K562 (cell line): Measurements from ENCODE around the gene PRSS8. TPM values are rescaled to one million over a fixed set of nuclear protein-coding genes. Genes with fewer than 3 reads are reported as not detected.

ENCODE experiments used
- FOXJ2 ChIP-seq: fragments of 200-800 bp; sonication (Bioruptor generic); IDR thresholded peaks from 2 replicates; pipeline ENCODE4 v1.6.1; 2016; ENCODE audit warnings: missing genetic modification characterization, missing compliant biosample characterization
- HMGN3 ChIP-seq: IDR thresholded peaks from 2 replicates; pipeline ENCODE4 v1.6.1; 2011; ENCODE audit warnings: borderline replicate concordance, low read depth, mild to moderate bottlenecking, mixed read lengths, low read length; ENCODE audit not compliant: insufficient read length; ENCODE audit errors: extremely low read depth
- ILK ChIP-seq: fragments of 450-650 bp; IDR thresholded peaks from 2 replicates; pipeline ENCODE4 v1.6.1; 2016; ENCODE audit warnings: missing genetic modification characterization, low read depth, mild to moderate bottlenecking, missing compliant biosample characterization, moderate library complexity, borderline replicate concordance
- JUN ChIP-seq, 2 experiments: sonication (generic) in 1 of 2; formaldehyde crosslinking in 1 of 2; IDR thresholded peaks; 2 replicates each; pipeline versions ENCODE4 v1.6.1 to v1.8.0; 2012 to 2022; ENCODE audit warnings: borderline replicate concordance in 2 of 2, mild to moderate bottlenecking in 2 of 2, improper control_type of control experiment in 1 of 2, low read depth in 1 of 2, low read length in 1 of 2, missing genetic modification reagents in 1 of 2
- MCM7 ChIP-seq, 2 experiments: fragments of 450-650 bp; IDR thresholded peaks; 2 replicates each; pipeline ENCODE4 v1.6.1; 2016 to 2018
- MIER1 ChIP-seq: fragments of 450-650 bp; IDR thresholded peaks from 2 replicates; pipeline ENCODE4 v1.6.1; 2016; ENCODE audit warnings: antibody characterized with exemption, mild to moderate bottlenecking, low read depth
- RAD21 ChIP-seq, 2 experiments: fragments of 250-450 bp in 1 of 2; fragments of 450-650 bp in 1 of 2; sonication (Bioruptor Pico) in 1 of 2; formaldehyde crosslinking in 1 of 2; IDR thresholded peaks in 1 of 2; conservative IDR thresholded peaks in 1 of 2; 2 replicates each; pipeline versions ENCODE4 v1.4.0 to v1.8.0; 2020 to 2022; ENCODE audit warnings: mild to moderate bottlenecking in 2 of 2, moderate library complexity in 1 of 2
- RBBP5 ChIP-seq: fragments of 200-600 bp; sonication (generic); IDR thresholded peaks from 2 replicates; pipeline ENCODE4 v1.6.1; 2012; ENCODE audit warnings: borderline replicate concordance, mild to moderate bottlenecking, low read length, control low read depth, inconsistent platforms; ENCODE audit not compliant: insufficient read depth, poor library complexity, severe bottlenecking
- RBM22 ChIP-seq: fragments of 200-400 bp; formaldehyde crosslinking; IDR thresholded peaks from 2 replicates; pipeline ENCODE4 v1.6.1; 2018; ENCODE audit warnings: low read length, low read depth; ENCODE audit not compliant: poor library complexity, severe bottlenecking
- SMAD1 ChIP-seq: fragments of 150-350 bp; IDR thresholded peaks from 2 replicates; pipeline ENCODE4 v1.6.1; 2014; ENCODE audit warnings: low read length, low read depth; ENCODE audit not compliant: partially characterized antibody
- SNRNP70 ChIP-seq: fragments of 200-400 bp; formaldehyde crosslinking; optimal IDR thresholded peaks from 2 replicates; pipeline ENCODE3; 2017; ENCODE audit warnings: low read depth, low read length
- TAF7 ChIP-seq: fragments of 450-650 bp; IDR thresholded peaks from 2 replicates; pipeline ENCODE4 v1.6.1; 2016; ENCODE audit warnings: missing genetic modification characterization, missing compliant biosample characterization
- ZBED1 ChIP-seq: IDR thresholded peaks from 2 replicates; pipeline ENCODE4 v1.6.1; 2014
- ZBTB33 ChIP-seq: sonication (generic); formaldehyde crosslinking; IDR thresholded peaks from 2 replicates; pipeline ENCODE4 v1.8.1; 2023; ENCODE audit warnings: mild to moderate bottlenecking, missing genetic modification reagents
- ZNF224 ChIP-seq: sonication (generic); formaldehyde crosslinking; IDR thresholded peaks from 2 replicates; pipeline ENCODE4 v1.8.0; 2022; ENCODE audit warnings: mild to moderate bottlenecking, missing genetic modification reagents
- ZNF551 ChIP-seq: fragments of 250-450 bp; sonication (Bioruptor Pico); IDR thresholded peaks from 2 replicates; pipeline ENCODE4 v1.5.0; 2021; ENCODE audit warnings: mild to moderate bottlenecking, moderate library complexity
- polyA plus RNA-seq, 8 experiments: library from polyadenylated mRNA; depleted of rRNA in 4 of 8; stranded (reverse) in 5 of 8; unstranded in 3 of 8; fragments of >200 nt; fragmentation: Nextera tagmentation in 2 of 8; fragmentation: Illumina TruSeq in 1 of 8; extraction: Ambion mirVana in 2 of 8; extraction: Trizol in 1 of 8; gene quantifications; 2 replicates each; pipeline versions ENCODE4 v1.2.1 to v1.2.3, GENCODE V29; 2011 to 2014; ENCODE audit warnings: inconsistent platforms in 1 of 8, missing spikeins in 1 of 8
- total RNA-seq, 7 experiments: library from RNA; depleted of rRNA in 6 of 7; stranded (reverse); fragments of >200 nt in 6 of 7; fragmentation: Illumina TruSeq in 2 of 7; extraction: Trizol in 2 of 7; gene quantifications; 2 replicates each; pipeline versions ENCODE4 v1.2.1 to v1.2.3, GENCODE V29; 2011 to 2021; ENCODE audit warnings: low replicate concordance in 1 of 7
- TF ChIP-seq, protein P1 (sequence below): fragments of 250-450 bp; sonication (Bioruptor Pico); IDR thresholded peaks from 2 replicates; pipeline ENCODE4 v1.8.0; 2021; ENCODE audit warnings: borderline replicate concordance, mild to moderate bottlenecking, moderate library complexity; ENCODE audit not compliant: poor library complexity, severe bottlenecking
- TF ChIP-seq, protein P2 (sequence below): sonication (generic); formaldehyde crosslinking; IDR thresholded peaks from 2 replicates; pipeline ENCODE4 v1.8.1; 2023; ENCODE audit warnings: mild to moderate bottlenecking, missing genetic modification reagents
- TF ChIP-seq, protein P3 (sequence below), 2 experiments: fragments of 450-650 bp in 1 of 2; sonication (generic) in 1 of 2; formaldehyde crosslinking; conservative IDR thresholded peaks; 2 replicates each; pipeline versions ENCODE4 v1.4.0 to v1.8.1; 2020 to 2022; ENCODE audit warnings: mild to moderate bottlenecking in 1 of 2, missing genetic modification reagents in 1 of 2

The PRSS8 gene
- total and polyA plus RNA-seq, 9 of the 15 experiments (the other 6 are each of a cell fraction or from before 2014, with no cell fraction given): 0.25 to 3.9 (median 1.3) TPM; not detected in 1

- TF ChIP-seq RAD21 (CRISPR knock-in tag; conservative IDR thresholded peaks at IDR 0.05 in 1 of 2, IDR thresholded peaks at IDR 0.05 in 1 of 2) (peak; percentile 38 to 47; a peak in 3 of 4 replicates), RBBP5 (peak; percentile 86), TAF7 (0 out of 2 replicates have a peak, but pooled peaks have one; percentile 50), JUN (IDR thresholded peaks at IDR 0.05; ENCODE audit: borderline replicate concordance, low read depth, low read length) (peak; percentile 83; the same call in 1 of the 2 replicates), JUN (CRISPR knock-in tag; IDR thresholded peaks at IDR 0.05; ENCODE audit: borderline replicate concordance) (no peak), ZBED1 (no peak), ZNF224 (no peak), MCM7 (IDR thresholded peaks at IDR 0.05) (no peak), SNRNP70 (no peak), HMGN3 (peak; percentile 97), RBM22 (no peak), MIER1 (0 out of 2 replicates have a peak, but pooled peaks have one; percentile 11), SMAD1 (no peak), ILK (tag) (no peak), FOXJ2 (tag) (no peak), ZNF551 (no peak), ZBTB33 (CRISPR knock-in tag) (peak; percentile 93)
- TF ChIP-seq, protein P1, sequence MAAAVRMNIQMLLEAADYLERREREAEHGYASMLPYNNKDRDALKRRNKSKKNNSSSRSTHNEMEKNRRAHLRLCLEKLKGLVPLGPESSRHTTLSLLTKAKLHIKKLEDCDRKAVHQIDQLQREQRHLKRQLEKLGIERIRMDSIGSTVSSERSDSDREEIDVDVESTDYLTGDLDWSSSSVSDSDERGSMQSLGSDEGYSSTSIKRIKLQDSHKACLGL (CRISPR knock-in tag): no peak
- TF ChIP-seq, protein P2, sequence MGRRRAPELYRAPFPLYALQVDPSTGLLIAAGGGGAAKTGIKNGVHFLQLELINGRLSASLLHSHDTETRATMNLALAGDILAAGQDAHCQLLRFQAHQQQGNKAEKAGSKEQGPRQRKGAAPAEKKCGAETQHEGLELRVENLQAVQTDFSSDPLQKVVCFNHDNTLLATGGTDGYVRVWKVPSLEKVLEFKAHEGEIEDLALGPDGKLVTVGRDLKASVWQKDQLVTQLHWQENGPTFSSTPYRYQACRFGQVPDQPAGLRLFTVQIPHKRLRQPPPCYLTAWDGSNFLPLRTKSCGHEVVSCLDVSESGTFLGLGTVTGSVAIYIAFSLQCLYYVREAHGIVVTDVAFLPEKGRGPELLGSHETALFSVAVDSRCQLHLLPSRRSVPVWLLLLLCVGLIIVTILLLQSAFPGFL (CRISPR knock-in tag): no peak
- TF ChIP-seq, protein P3, sequence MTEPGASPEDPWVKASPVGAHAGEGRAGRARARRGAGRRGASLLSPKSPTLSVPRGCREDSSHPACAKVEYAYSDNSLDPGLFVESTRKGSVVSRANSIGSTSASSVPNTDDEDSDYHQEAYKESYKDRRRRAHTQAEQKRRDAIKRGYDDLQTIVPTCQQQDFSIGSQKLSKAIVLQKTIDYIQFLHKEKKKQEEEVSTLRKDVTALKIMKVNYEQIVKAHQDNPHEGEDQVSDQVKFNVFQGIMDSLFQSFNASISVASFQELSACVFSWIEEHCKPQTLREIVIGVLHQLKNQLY (CRISPR knock-in tag; conservative IDR thresholded peaks at IDR 0.05): peak; percentile 98 to 99
Measured at GRCh38 chr16:31105677-31106213, 29.8 kb downstream of the PRSS8 start (continued).
